ENCODE measurements around the gene CYTH2. TPM values are rescaled to one million over a fixed set of nuclear protein-coding genes. Genes with fewer than 3 reads are reported as not detected.

CYTH2 gene
- total and polyA plus RNA-seq, 9 of the 15 experiments (the other 6 are each of a cell fraction or from before 2014, with no cell fraction given): 1.8 to 45.2 (median 23.8) TPM

- 0 out of 2 replicates have a peak, but pooled peaks have one; percentile 33 for TF ChIP-seq POLR2G (IDR thresholded peaks at IDR 0.05; ENCODE audit: low read depth, low read length)
- TF ChIP-seq TARDBP (IDR thresholded peaks at IDR 0.05): no peak
- TF ChIP-seq SUPT5H (IDR thresholded peaks at IDR 0.05): no peak
- no peak for TF ChIP-seq ELF4 (CRISPR knock-in tag; IDR thresholded peaks at IDR 0.05)
- TF ChIP-seq BRCA1 (IDR thresholded peaks at IDR 0.05): no peak
- TF ChIP-seq BRCA1 (CRISPR knock-in tag; IDR thresholded peaks at IDR 0.05): 0 out of 2 replicates have a peak, but pooled peaks have one; percentile 28
- TF ChIP-seq ATF1 (CRISPR knock-in tag; IDR thresholded peaks at IDR 0.05): no peak
- 0 out of 2 replicates have a peak, but pooled peaks have one; percentile 22 for TF ChIP-seq ATF1 (tag; IDR thresholded peaks at IDR 0.05)
- peak; percentile 66 for TF ChIP-seq ZEB2 (IDR thresholded peaks at IDR 0.05)
- TF ChIP-seq TCFL5 (CRISPR knock-in tag; conservative IDR thresholded peaks at IDR 0.05): no peak
- no peak for TF ChIP-seq ELF2 (CRISPR knock-in tag; IDR thresholded peaks at IDR 0.05)
- peak; percentile 38 for TF ChIP-seq SAP30 (IDR thresholded peaks at IDR 0.05; ENCODE audit: borderline replicate concordance, insufficient read depth, low read depth, low read length, poor library complexity, severe bottlenecking)
- no peak for TF ChIP-seq SPI1 (IDR thresholded peaks at IDR 0.05; ENCODE audit: borderline replicate concordance, low read depth, low read length)
- TF ChIP-seq, protein P1, sequence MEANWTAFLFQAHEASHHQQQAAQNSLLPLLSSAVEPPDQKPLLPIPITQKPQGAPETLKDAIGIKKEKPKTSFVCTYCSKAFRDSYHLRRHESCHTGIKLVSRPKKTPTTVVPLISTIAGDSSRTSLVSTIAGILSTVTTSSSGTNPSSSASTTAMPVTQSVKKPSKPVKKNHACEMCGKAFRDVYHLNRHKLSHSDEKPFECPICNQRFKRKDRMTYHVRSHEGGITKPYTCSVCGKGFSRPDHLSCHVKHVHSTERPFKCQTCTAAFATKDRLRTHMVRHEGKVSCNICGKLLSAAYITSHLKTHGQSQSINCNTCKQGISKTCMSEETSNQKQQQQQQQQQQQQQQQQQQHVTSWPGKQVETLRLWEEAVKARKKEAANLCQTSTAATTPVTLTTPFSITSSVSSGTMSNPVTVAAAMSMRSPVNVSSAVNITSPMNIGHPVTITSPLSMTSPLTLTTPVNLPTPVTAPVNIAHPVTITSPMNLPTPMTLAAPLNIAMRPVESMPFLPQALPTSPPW (CRISPR knock-in tag; IDR thresholded peaks at IDR 0.05): 0 out of 2 replicates have a peak, but pooled peaks have one; percentile 46
- TF ChIP-seq, protein P2, sequence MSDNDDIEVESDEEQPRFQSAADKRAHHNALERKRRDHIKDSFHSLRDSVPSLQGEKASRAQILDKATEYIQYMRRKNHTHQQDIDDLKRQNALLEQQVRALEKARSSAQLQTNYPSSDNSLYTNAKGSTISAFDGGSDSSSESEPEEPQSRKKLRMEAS (CRISPR knock-in tag; IDR thresholded peaks at IDR 0.05): no peak
- TF ChIP-seq, protein P3, sequence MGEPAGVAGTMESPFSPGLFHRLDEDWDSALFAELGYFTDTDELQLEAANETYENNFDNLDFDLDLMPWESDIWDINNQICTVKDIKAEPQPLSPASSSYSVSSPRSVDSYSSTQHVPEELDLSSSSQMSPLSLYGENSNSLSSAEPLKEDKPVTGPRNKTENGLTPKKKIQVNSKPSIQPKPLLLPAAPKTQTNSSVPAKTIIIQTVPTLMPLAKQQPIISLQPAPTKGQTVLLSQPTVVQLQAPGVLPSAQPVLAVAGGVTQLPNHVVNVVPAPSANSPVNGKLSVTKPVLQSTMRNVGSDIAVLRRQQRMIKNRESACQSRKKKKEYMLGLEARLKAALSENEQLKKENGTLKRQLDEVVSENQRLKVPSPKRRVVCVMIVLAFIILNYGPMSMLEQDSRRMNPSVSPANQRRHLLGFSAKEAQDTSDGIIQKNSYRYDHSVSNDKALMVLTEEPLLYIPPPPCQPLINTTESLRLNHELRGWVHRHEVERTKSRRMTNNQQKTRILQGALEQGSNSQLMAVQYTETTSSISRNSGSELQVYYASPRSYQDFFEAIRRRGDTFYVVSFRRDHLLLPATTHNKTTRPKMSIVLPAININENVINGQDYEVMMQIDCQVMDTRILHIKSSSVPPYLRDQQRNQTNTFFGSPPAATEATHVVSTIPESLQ (CRISPR knock-in tag; IDR thresholded peaks at IDR 0.05): no peak
- no peak for TF ChIP-seq ILF3 (IDR thresholded peaks at IDR 0.05; ENCODE audit: borderline replicate concordance)
- TF ChIP-seq CREB1 (IDR thresholded peaks at IDR 0.05): no peak
- 0 out of 2 replicates have a peak, but pooled peaks have one; percentile 24 for TF ChIP-seq CREB1 (CRISPR knock-in tag; IDR thresholded peaks at IDR 0.05)
These were observed 33.3 kb downstream of the CYTH2 start (continued) for GRCh38 chr19:48502350-48503018.

Measured in K562 (cell line).